Measurements from ENCODE around the gene DOLK. TPM values are rescaled to one million over a fixed set of nuclear protein-coding genes. Genes with fewer than 3 reads are reported as not detected.
A peak's percentile ranks its signal among the peaks of the same experiment; 100 is the strongest.

DOLK gene
- total RNA-seq, 1 experiment from 2014 or later: 14.8 TPM

DNA sequence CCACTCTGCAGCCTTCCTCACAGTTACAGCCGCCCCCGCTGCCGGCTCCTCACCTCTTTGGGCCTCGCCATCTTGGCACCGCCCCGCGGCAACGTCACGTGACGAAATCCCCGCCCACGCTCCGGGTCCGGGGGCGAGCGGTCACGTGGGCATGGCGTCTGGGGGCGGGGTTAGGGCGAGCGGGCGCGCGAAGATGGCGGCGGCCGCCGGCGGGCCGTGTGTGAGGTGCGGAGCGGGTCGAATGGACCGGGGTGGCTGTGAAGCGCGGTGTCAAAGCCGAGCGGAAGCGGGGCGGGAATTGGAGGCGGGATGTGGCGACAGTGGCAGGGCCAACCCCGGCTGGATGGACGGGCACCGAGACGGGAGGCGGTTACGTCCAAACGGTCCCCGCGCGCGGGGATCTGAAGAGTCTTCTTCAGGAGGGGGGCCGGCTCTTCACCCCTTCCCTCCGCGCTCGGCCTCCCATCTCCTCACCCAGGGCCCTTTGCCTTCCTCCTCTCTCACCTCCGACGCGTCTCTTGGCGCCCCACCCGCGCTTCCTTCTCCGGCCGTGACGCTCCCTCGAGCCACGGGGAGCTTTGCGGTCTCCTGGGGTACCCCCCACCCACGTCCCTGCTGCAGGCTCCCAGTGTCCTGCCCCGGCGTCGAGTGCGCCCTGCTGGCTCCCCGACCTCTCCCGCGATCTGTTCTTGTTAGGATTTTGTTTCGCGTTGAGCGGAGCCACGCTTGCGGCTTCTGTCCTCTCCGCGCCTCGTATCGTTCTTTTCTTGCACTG, at the start of gene DOLK, which contains the start of gene NUP188 (continued):
- no peak for TF ChIP-seq GRHL2 (CRISPR knock-in tag; IDR thresholded peaks at IDR 0.05; ENCODE audit: insufficient replicate concordance, severe bottlenecking)
- TF ChIP-seq MYBL2 (CRISPR knock-in tag; IDR thresholded peaks at IDR 0.05): peak; percentile 83
- TF ChIP-seq NR2C2 (CRISPR knock-in tag; IDR thresholded peaks at IDR 0.05): no peak
- no peak for TF ChIP-seq PREB (CRISPR knock-in tag; IDR thresholded peaks at IDR 0.05; ENCODE audit: borderline replicate concordance)
- no peak for TF ChIP-seq ZNF671 (CRISPR knock-in tag; IDR thresholded peaks at IDR 0.05)
- TF ChIP-seq, protein P1, sequence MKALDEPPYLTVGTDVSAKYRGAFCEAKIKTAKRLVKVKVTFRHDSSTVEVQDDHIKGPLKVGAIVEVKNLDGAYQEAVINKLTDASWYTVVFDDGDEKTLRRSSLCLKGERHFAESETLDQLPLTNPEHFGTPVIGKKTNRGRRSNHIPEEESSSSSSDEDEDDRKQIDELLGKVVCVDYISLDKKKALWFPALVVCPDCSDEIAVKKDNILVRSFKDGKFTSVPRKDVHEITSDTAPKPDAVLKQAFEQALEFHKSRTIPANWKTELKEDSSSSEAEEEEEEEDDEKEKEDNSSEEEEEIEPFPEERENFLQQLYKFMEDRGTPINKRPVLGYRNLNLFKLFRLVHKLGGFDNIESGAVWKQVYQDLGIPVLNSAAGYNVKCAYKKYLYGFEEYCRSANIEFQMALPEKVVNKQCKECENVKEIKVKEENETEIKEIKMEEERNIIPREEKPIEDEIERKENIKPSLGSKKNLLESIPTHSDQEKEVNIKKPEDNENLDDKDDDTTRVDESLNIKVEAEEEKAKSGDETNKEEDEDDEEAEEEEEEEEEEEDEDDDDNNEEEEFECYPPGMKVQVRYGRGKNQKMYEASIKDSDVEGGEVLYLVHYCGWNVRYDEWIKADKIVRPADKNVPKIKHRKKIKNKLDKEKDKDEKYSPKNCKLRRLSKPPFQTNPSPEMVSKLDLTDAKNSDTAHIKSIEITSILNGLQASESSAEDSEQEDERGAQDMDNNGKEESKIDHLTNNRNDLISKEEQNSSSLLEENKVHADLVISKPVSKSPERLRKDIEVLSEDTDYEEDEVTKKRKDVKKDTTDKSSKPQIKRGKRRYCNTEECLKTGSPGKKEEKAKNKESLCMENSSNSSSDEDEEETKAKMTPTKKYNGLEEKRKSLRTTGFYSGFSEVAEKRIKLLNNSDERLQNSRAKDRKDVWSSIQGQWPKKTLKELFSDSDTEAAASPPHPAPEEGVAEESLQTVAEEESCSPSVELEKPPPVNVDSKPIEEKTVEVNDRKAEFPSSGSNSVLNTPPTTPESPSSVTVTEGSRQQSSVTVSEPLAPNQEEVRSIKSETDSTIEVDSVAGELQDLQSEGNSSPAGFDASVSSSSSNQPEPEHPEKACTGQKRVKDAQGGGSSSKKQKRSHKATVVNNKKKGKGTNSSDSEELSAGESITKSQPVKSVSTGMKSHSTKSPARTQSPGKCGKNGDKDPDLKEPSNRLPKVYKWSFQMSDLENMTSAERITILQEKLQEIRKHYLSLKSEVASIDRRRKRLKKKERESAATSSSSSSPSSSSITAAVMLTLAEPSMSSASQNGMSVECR (CRISPR knock-in tag; IDR thresholded peaks at IDR 0.05; ENCODE audit: borderline replicate concordance): peak; percentile 79; the same call in 1 of the 2 replicates
- TF ChIP-seq ZNF232 (CRISPR knock-in tag; IDR thresholded peaks at IDR 0.05): peak; percentile 65; the same call in 1 of the 2 replicates
- no peak for TF ChIP-seq ZNF416 (CRISPR knock-in tag; IDR thresholded peaks at IDR 0.05)
- no peak for TF ChIP-seq RORB (CRISPR knock-in tag; IDR thresholded peaks at IDR 0.05)
- no peak for TF ChIP-seq TEAD4 (CRISPR knock-in tag; IDR thresholded peaks at IDR 0.05)
- no peak for TF ChIP-seq PRRX2 (CRISPR knock-in tag; IDR thresholded peaks at IDR 0.05)
- TF ChIP-seq ESRRA (CRISPR knock-in tag; IDR thresholded peaks at IDR 0.05; ENCODE audit: borderline replicate concordance): no peak
- no peak; the same call in 1 of the 2 replicates for TF ChIP-seq GABPB1 (CRISPR knock-in tag; IDR thresholded peaks at IDR 0.05)
- TF ChIP-seq, protein P2, sequence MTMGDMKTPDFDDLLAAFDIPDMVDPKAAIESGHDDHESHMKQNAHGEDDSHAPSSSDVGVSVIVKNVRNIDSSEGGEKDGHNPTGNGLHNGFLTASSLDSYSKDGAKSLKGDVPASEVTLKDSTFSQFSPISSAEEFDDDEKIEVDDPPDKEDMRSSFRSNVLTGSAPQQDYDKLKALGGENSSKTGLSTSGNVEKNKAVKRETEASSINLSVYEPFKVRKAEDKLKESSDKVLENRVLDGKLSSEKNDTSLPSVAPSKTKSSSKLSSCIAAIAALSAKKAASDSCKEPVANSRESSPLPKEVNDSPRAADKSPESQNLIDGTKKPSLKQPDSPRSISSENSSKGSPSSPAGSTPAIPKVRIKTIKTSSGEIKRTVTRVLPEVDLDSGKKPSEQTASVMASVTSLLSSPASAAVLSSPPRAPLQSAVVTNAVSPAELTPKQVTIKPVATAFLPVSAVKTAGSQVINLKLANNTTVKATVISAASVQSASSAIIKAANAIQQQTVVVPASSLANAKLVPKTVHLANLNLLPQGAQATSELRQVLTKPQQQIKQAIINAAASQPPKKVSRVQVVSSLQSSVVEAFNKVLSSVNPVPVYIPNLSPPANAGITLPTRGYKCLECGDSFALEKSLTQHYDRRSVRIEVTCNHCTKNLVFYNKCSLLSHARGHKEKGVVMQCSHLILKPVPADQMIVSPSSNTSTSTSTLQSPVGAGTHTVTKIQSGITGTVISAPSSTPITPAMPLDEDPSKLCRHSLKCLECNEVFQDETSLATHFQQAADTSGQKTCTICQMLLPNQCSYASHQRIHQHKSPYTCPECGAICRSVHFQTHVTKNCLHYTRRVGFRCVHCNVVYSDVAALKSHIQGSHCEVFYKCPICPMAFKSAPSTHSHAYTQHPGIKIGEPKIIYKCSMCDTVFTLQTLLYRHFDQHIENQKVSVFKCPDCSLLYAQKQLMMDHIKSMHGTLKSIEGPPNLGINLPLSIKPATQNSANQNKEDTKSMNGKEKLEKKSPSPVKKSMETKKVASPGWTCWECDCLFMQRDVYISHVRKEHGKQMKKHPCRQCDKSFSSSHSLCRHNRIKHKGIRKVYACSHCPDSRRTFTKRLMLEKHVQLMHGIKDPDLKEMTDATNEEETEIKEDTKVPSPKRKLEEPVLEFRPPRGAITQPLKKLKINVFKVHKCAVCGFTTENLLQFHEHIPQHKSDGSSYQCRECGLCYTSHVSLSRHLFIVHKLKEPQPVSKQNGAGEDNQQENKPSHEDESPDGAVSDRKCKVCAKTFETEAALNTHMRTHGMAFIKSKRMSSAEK (CRISPR knock-in tag; IDR thresholded peaks at IDR 0.05; ENCODE audit: borderline replicate concordance): no peak
- TF ChIP-seq RELA (CRISPR knock-in tag; IDR thresholded peaks at IDR 0.05; ENCODE audit: borderline replicate concordance): no peak
- peak; percentile 9; the same call in 1 of the 2 replicates for TF ChIP-seq HMGXB4 (CRISPR knock-in tag; IDR thresholded peaks at IDR 0.05)
- TF ChIP-seq ZNF263 (CRISPR knock-in tag; IDR thresholded peaks at IDR 0.05; ENCODE audit: low read depth): no peak; the same call in 1 of the 2 replicates
- no peak for TF ChIP-seq JAZF1 (CRISPR knock-in tag; IDR thresholded peaks at IDR 0.05)
- TF ChIP-seq, protein P3, sequence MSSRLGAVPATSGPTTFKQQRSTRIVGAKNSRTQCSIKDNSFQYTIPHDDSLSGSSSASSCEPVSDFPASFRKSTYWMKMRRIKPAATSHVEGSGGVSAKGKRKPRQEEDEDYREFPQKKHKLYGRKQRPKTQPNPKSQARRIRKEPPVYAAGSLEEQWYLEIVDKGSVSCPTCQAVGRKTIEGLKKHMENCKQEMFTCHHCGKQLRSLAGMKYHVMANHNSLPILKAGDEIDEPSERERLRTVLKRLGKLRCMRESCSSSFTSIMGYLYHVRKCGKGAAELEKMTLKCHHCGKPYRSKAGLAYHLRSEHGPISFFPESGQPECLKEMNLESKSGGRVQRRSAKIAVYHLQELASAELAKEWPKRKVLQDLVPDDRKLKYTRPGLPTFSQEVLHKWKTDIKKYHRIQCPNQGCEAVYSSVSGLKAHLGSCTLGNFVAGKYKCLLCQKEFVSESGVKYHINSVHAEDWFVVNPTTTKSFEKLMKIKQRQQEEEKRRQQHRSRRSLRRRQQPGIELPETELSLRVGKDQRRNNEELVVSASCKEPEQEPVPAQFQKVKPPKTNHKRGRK (CRISPR knock-in tag; IDR thresholded peaks at IDR 0.05; ENCODE audit: borderline replicate concordance): no peak
- no peak for TF ChIP-seq ZSCAN18 (CRISPR knock-in tag; IDR thresholded peaks at IDR 0.05)
- TF ChIP-seq SMAD3 (CRISPR knock-in tag; IDR thresholded peaks at IDR 0.05; ENCODE audit: borderline replicate concordance): peak; percentile 78
- no peak for TF ChIP-seq SOX15 (CRISPR knock-in tag; IDR thresholded peaks at IDR 0.05)
- TF ChIP-seq NFATC4 (CRISPR knock-in tag; IDR thresholded peaks at IDR 0.05): no peak
- no peak for TF ChIP-seq MXD4 (CRISPR knock-in tag; IDR thresholded peaks at IDR 0.05; ENCODE audit: borderline replicate concordance)
- peak; percentile 92 for TF ChIP-seq TEAD1 (CRISPR knock-in tag; IDR thresholded peaks at IDR 0.05)
